H1 (cell line): ENCODE measurements around the gene PRR29.

Source experiments
- ATF3 ChIP-seq: IDR thresholded peaks from 2 replicates; pipeline ENCODE4 v1.6.1; 2011; ENCODE audit warnings: low read depth, mild to moderate bottlenecking, low read length; ENCODE audit not compliant: insufficient read depth
- CEBPB ChIP-seq: IDR thresholded peaks from 2 replicates; pipeline ENCODE4 v1.6.1; 2012; ENCODE audit warnings: low read depth, low read length
- CTCF ChIP-seq, 3 experiments: IDR thresholded peaks; 1 replicate in 2 of 3; 2 replicates in 1 of 3; pipeline versions ENCODE4 v1.5.1 to v1.6.1; 2011; ENCODE audit warnings: low read length in 3 of 3, mild to moderate bottlenecking in 3 of 3, inconsistent platforms in 2 of 3, low read depth in 1 of 3, moderate library complexity in 1 of 3; ENCODE audit not compliant: insufficient read depth in 1 of 3; ENCODE audit errors: control extremely low read depth in 1 of 3
- EP300 ChIP-seq, 2 experiments: IDR thresholded peaks; 1 replicate in 1 of 2; 2 replicates in 1 of 2; pipeline ENCODE4 v1.6.1; 2011 to 2012; ENCODE audit warnings: low read depth in 2 of 2, low read length in 2 of 2, mild to moderate bottlenecking in 2 of 2, borderline replicate concordance in 1 of 2, inconsistent platforms in 1 of 2, moderate library complexity in 1 of 2
- EZH2 ChIP-seq: fragments of 200-600 bp; sonication (generic); IDR thresholded peaks from 2 replicates; pipeline ENCODE4 v1.7.1; 2012; ENCODE audit warnings: low read depth, mild to moderate bottlenecking, moderate library complexity, low read length, inconsistent platforms; ENCODE audit not compliant: severe bottlenecking
- FOSL1 ChIP-seq: IDR thresholded peaks from 2 replicates; pipeline ENCODE4 v1.6.1; 2011; ENCODE audit warnings: mild to moderate bottlenecking, low read depth, low read length, moderate library complexity; ENCODE audit not compliant: insufficient read depth
- POLR2A ChIP-seq, 2 experiments: IDR thresholded peaks; 1 replicate in 1 of 2; 2 replicates in 1 of 2; pipeline ENCODE4 v1.6.1; 2011; ENCODE audit warnings: low read depth in 2 of 2, low read length in 2 of 2, mild to moderate bottlenecking in 2 of 2; ENCODE audit errors: control extremely low read depth in 1 of 2
- POLR2AphosphoS5 ChIP-seq: IDR thresholded peaks from 2 replicates; pipeline ENCODE4 v1.6.1; 2011; ENCODE audit warnings: low read depth, low read length
- USF2 ChIP-seq: IDR thresholded peaks from 2 replicates; pipeline ENCODE4 v1.6.1; 2011; ENCODE audit warnings: low read length, improper control_type of control experiment
- YY1 ChIP-seq: IDR thresholded peaks from 2 replicates; pipeline ENCODE4 v1.6.1; 2011; ENCODE audit warnings: low read depth, mild to moderate bottlenecking, low read length

GRCh38 chr17:63948521-63948920, 49.6 kb upstream of the PRR29 start:
- TF ChIP-seq EP300 (IDR thresholded peaks at IDR 0.05; ENCODE audit: borderline replicate concordance in 1 of 2, low read depth in 2 of 2, low read length in 2 of 2) (no peak), ATF3 (no peak), POLR2AphosphoS5 (no peak), FOSL1 (no peak), YY1 (no peak), CTCF (IDR thresholded peaks at IDR 0.05; ENCODE audit: control extremely low read depth in 1 of 3, insufficient read depth in 1 of 3, low read depth in 1 of 3, low read length in 3 of 3) (no peak), USF2 (no peak), CEBPB (no peak), EZH2 (no peak), POLR2A (IDR thresholded peaks at IDR 0.05; ENCODE audit: control extremely low read depth in 1 of 2, low read depth in 2 of 2, low read length in 2 of 2) (no peak)
